Breast epithelium (tissue), 3 donors: ENCODE results near the gene RNASE8.

Experiments used
- CTCF ChIP-seq, 3 donors: fragments of 450-650 bp; IDR thresholded peaks; one replicate each; pipeline ENCODE4 v1.5.1; 2016 to 2017; ENCODE audit warnings: antibody characterized with exemption in 3 of 3, mild to moderate bottlenecking in 3 of 3, moderate library complexity in 3 of 3
- POLR2A ChIP-seq: fragments of 450-650 bp; IDR thresholded peaks from one replicate; pipeline ENCODE4 v1.6.1; 2016; ENCODE audit warnings: antibody characterized with exemption, mild to moderate bottlenecking, moderate library complexity
- POLR2AphosphoS5 ChIP-seq, 3 donors: sonication (generic); formaldehyde crosslinking; IDR thresholded peaks; one replicate each; pipeline ENCODE4 v1.6.1; 2017; ENCODE audit warnings: antibody characterized with exemption in 3 of 3

GRCh38 chr14:21090194-21090939, 32.7 kb downstream of the RNASE8 start:
- TF ChIP-seq CTCF (IDR thresholded peaks at IDR 0.05) (peak in 2 of 3 donors; percentile 37 to 44), POLR2AphosphoS5 (IDR thresholded peaks at IDR 0.05) (no peak), POLR2A (no peak)
